HL-60/S4 treated with phorbol 12-myristate 13-acetate at 8.2 ng/mL for 4 days and 3 days (cell line): Measurements from ENCODE around the gene GTSE1.

Source experiments
- in situ Hi-C: fragments of 300-500 bp; cut with MboI; formaldehyde crosslinking; loops from 2 replicates; pipeline ENCODE4 v1.15.0; 2022; ENCODE audit warnings: low sequenced_read_pairs

The GTSE1 gene

DNA sequence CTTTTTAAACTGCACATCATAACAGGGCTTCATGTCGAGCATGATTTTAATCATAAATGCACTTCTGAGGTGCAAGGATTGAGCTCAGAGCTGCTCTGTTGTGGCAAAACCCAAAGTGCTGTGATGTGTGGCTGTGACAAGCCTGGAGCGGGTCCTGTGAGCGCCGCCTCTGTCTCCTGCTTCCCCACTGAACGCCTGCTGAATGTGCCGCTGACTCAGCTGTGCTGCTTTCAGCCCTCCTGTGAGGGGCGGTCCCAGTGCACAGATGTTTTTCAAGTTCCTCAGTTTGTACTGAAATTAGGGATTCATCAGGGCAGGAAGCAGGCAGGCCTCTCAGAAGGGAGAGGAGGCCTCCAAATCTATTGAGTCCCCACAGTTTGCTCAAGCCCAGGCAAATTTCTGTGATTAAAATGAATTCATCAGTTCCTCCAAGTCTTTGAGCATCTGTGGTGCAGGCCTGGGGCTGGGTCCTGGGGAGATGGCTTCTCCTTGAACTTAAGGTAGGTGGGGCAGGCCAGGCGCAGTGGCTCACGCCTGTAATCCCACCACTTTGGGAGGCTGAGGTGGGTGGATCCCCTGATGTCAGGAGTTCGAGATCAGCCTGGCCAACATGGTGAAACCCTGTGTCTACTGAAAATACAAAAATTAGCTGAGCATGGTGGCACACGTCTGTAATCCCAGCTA is 3.0 kb upstream of the GTSE1 start:
- in situ Hi-C loops: no loop called here

DNA sequence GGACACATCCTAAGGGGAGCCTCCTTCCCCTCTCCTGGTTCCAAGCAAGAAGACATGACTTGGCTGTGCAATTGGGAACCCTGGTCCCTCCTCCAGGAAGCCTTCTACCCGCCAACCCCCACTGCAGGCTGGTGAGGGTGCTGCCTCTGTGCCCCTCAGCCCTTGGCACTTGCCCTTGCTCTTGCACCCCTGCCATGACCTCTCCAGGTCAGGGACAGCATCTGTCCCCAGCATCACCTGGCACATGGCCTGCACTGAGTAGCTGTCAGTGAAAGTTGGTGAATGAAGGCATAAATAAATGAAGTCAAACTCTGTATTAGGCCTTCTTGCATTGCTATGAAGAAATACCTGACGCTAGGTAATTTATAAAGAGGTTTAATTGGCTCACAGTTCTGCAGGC is 1.9 kb upstream of the GTSE1 start:
- in situ Hi-C loops: no loop called here

DNA sequence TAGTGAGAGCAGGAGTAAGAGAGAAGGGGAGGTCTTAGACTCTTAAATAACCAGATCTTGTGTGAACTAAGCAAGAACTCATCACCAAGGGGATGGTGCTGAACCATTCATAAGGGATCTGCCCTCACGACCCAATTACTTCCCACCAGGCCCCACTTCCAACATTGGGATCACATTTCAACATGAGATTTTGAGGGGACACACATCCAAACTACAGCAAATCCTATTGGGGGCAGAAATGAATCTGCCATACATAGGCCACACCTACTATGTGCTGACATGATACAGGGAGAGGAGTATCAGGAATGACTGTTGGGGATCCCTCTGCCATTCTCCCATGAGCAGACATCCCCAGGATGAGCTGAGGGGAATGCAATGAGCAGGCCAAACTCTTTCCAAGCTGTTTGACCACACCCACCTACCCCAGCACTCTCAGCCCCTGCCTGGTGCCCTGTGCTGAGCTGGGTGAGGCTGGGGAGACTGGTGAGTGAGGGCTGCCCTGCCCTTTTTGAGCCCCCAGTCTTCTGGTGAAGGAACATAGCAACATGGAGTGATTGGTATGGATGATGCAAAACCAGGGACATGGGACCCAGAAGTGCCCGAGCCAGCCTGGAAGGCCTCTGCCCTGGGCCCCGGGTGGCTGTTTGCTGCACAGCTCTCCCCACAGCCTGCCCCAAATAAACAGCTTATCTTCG is 1.2 kb upstream of the GTSE1 start:
- in situ Hi-C loops: no loop called here

DNA sequence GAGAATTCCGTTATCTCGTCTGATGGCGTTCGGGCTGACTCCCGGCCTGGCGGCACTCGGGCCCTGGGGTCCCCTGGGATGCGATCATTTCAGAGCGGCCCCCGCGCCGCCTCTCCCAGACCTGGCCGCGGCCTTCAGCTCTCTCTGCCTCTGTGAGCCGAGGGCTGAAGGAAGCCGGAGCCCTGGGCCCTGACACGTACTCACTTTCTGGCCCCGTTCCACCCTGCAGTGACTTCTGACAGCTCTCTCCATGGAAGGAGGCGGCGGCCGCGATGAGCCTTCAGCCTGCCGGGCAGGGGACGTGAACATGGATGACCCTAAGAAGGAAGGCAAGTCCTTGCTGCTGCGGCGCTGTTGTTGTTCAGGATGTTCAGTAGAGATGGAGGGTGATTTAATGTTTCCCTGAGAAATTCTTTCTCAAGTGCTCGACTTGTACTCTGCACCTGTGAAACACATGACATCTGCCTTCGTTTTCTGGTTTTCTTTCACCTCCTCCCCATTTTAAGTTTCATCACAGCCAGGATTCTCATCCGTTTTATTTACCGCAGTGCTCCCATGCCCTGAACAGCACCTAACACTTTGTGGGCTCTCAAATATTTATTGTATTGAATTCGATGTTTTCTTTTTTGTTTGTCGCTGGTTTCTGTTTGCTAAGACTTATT is 612 bp downstream of the GTSE1 start:
- in situ Hi-C loops: no loop called here

DNA sequence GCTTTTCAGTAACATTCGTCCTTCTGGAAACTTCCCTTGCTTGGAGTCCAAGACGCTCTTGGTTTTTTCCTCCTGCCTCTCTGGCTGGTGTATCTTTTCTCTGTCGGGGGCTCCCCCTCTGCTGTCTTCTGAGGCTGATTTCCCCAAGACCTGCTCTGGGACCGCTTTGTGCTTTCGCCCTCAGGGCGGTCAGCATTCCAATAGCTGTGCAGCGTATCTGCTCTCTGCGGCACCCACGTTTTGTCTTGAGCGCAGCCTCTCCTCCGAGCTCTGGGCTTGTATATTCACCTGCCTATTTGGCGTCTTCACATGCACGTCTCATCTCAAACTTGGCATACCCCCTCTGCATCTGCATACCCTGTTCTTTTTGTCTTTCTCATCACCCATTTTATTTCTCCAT is 2.4 kb downstream of the GTSE1 start:
- in situ Hi-C loops: no loop called here

DNA sequence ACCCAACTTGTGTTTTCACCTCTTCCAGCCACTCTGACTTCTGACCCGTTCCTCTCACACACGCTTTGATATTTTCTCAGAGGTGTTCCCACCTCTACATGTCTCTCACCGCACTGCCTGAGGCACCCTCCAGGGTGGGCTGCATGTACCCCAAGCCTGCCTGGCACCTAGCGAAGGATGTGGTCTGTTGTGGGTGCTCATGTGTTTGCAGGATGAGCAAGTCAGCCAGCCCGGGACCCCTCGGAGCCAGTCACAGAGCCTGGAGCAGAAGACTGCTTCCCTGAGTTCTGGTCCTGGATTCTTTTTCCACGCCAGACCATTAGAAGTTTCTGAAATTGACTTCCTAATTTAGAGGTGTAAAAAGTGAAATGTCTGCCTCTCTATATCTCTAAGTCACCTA is 3.8 kb downstream of the GTSE1 start:
- in situ Hi-C loops: loop anchor here (25.0 kb wide), 1 partner anchor 288 kb away; no protein-coding TSS in a partner anchor

DNA sequence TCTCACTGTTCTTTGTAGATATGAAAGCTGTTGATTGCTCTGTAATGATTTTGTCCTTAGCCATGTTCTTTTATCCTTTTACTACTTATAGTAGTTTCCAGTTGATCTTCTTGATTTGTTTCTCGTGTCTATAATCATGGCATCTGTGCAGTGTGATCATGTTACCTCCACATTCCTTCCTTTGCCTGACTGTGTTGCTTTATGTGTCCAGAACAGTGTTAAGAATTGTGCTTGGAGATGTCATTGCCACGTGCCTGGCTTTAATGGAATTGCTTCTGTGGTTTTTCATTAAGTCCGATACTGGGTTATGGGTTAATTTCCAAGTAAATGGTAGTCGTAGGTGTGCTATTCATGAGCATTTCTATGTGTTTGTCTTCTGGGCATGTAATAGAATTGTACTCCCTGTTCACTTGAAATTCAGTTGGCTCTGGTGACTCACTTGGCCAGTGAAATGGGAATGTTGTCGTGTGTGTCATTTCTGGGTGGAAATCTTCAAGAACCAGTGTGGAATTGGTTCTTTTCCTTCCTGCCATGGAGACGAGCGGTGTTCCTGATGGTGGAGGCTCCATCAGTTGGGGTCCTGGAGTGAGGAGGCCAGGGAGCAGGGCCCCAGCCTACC is 6.8 kb downstream of the GTSE1 start:
- in situ Hi-C loops: loop anchor here (25.0 kb wide), 1 partner anchor 291 kb away; no protein-coding TSS in a partner anchor

DNA sequence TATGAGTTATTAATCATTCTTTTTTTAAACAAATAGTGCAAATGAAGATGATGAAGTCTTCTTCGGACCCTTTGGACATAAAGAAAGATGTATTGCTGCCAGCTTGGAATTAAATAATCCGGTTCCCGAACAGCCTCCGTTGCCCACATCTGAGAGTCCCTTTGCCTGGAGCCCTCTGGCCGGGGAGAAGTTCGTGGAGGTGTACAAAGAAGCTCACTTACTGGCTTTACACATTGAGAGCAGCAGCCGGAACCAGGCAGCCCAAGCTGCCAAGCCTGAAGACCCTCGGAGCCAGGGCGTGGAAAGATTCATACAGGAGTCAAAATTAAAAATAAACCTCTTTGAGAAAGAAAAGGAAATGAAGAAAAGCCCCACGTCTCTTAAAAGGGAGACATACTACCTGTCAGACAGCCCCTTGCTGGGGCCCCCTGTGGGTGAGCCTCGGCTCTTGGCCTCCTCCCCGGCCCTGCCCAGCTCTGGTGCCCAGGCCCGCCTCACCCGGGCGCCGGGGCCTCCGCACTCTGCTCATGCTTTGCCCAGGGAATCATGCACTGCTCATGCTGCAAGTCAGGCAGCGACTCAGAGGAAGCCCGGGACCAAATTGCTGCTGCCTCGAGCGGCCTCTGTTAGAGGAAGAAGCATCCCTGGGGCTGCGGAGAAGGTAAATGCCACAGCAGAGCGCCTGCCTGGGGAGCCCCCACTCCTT is 11.8 kb downstream of the GTSE1 start:
- in situ Hi-C loops: loop anchor here (25.0 kb wide), 1 partner anchor 296 kb away; no protein-coding TSS in a partner anchor

DNA sequence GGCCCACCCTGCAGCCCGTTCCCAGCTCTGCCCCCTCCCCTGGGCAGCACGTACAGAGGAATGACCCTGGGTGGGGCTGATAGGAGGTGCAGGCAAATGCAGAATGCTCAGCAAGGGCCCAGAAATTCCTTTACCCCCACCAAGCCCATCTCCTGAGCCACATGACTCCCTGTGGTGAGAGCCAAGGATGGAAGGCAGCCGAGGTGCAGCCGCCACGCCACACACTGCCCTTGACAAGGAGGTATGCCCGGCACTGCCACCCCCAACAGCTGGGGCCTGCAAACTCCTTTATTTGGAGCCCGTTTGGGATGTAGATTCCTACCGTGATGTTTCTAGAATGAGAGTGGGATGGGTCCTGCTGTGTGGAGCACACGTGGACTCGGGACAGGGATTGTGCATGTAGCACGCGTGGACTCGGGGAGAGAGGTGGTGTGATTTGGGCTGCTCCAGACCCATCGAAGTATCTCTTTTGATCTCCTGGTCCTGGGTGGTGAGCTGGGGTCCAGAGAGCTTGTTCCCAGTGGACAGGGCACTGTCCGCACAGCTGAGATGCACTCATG is 12.9 kb downstream of the GTSE1 start:
- in situ Hi-C loops: loop anchor here (10.0 to 25.0 kb wide), 2 partner anchors 185 to 297 kb away; no protein-coding TSS in a partner anchor

DNA sequence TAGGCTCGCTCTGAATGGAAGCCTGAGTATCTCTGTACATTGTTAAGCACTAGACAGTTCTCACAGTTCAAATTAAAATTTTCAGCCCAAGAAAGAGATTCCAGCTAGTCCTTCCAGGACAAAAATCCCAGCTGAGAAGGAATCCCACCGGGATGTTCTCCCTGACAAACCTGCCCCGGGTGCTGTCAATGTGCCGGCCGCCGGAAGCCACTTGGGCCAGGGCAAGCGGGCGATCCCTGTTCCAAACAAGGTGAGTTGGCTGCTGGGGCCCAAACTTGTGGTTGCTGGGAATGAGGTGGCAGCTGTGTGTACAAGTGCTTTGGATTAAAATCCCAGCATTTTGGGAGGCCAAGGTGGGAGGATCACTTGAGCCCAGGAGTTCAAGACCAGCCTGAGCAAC is 15.4 kb downstream of the GTSE1 start:
- in situ Hi-C loops: loop anchor here (10.0 to 25.0 kb wide), 2 partner anchors 187 to 300 kb away; no protein-coding TSS in a partner anchor

DNA sequence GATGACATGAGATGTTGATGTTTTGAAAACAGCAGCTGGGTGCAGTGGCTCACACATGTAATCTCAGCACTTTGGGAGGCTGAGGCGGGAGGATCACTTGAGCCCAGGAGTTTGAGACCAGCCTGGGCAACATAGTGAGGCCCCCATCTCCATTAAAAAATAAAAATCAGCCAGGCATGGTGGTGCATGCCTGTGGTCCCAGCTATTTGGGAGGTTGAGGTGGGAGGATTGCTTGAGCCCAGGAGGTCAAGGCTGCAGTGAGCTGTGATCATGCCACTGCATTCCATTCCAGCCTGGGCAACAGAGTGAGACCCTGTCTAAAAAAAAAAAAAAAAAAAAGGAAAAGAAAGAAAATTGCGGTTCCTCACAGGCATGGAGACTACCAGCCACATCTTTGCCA is 16.2 kb downstream of the GTSE1 start:
- in situ Hi-C loops: loop anchor here (10.0 to 25.0 kb wide), 2 partner anchors 188 to 301 kb away; no protein-coding TSS in a partner anchor

DNA sequence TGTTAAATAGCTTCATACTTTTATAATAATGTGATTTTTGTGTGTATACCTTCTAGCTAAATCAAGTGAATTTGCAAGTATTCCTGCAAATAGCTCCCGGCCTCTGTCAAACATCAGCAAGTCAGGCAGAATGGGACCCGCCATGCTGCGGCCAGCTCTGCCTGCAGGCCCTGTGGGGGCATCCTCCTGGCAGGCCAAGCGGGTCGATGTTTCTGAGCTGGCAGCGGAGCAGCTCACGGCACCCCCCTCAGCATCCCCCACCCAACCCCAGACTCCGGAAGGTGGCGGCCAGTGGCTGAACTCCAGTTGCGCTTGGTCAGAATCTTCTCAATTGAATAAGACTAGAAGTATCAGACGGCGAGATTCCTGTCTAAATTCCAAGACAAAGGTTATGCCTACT is 19.3 kb downstream of the GTSE1 start:
- in situ Hi-C loops: loop anchor here (10.0 to 25.0 kb wide), 2 partner anchors 191 to 304 kb away; no protein-coding TSS in a partner anchor

DNA sequence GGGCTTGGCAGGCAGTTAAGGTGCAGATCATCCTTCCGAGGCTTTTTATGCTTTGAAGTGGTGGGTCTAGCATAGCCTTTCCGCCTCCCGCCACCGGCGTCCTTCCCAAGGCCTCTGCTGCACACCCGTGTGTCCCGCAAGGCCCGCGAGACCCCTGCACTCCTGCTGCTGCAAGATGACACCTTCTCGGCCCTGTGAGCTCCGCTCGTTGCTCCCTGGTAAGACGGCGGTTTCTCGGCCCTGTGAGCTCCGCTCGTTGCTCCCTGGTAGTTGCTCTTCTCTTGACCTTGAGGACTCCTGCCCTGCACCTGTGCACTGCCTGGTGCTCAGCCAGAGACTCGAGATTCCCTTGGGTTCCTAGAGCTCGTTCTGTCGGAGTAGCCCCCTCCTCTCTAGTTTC is 21.0 kb downstream of the GTSE1 start:
- in situ Hi-C loops: loop anchor here (10.0 to 25.0 kb wide), 2 partner anchors 193 to 305 kb away; no protein-coding TSS in a partner anchor

DNA sequence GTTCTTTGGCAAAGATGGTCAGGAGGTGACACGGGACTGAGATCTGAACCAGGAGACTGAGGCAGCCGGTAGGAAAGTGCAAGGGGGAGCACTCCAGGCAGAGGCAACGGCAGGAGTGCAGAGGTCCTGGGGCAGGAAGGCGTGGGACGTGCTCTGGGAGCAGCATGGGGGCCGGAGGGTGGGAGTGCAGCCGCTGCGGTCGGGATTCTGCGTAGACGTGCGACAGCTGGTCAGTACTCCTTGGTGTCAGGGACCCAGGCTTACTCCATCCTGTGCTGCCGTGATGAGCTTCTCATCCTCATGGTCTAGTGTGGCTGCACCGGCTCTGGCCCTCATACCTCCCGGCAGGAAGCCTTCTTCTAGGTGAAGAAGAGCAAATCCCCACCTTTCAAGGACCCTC is 21.9 kb downstream of the GTSE1 start:
- in situ Hi-C loops: loop anchor here (10.0 to 25.0 kb wide), 2 partner anchors 194 to 306 kb away; no protein-coding TSS in a partner anchor

DNA sequence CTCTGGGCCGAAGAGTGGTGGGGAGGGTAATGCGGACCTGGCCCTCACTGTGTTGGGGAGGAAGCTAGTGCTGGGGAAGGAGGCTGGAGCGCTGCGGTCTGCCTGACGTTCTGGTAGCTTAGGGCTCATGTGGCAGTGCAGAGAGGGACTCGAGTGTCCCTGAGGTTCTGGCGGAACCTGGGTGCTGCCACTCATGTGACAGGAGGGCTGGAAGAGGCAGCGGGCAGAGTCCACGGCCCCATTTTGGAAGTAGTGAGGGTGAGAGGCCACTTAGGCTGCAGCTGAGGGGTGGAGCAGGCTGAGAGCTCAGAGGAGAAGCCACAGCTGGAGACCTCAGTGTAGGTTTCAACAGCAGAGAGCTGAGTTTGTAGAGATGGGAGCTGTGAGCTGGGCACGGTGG is 22.6 kb downstream of the GTSE1 start:
- in situ Hi-C loops: loop anchor here (10.0 to 25.0 kb wide), 2 partner anchors 195 to 307 kb away; no protein-coding TSS in a partner anchor

DNA sequence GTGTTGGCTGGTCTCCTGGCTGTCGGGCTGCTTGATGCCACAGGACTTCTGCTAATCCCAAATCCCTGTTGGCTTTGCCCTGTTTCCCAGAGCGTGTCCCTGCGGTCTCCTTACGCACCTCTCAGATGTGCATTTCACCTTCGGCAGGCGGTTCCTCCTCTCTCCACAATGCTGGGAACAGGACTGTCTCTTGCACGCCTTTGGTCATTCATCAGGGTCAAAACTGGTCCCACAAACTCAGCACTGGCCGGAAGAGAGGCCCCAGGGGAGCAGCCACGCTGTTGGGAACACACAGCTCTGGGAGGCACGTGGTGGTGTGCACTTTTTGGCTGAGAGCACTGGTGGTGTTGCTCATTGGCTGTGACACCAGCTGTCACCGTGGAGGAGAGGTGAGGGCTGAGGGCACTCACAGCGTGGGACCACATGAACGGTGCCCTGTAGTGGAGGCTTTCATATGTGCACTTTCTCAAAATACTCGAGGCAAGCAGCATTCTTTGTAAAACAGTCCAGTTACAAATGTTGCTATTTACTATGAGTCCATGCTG is 23.6 kb downstream of the GTSE1 start:
- in situ Hi-C loops: loop anchor here (25.0 kb wide), 1 partner anchor 308 kb away; no protein-coding TSS in a partner anchor

DNA sequence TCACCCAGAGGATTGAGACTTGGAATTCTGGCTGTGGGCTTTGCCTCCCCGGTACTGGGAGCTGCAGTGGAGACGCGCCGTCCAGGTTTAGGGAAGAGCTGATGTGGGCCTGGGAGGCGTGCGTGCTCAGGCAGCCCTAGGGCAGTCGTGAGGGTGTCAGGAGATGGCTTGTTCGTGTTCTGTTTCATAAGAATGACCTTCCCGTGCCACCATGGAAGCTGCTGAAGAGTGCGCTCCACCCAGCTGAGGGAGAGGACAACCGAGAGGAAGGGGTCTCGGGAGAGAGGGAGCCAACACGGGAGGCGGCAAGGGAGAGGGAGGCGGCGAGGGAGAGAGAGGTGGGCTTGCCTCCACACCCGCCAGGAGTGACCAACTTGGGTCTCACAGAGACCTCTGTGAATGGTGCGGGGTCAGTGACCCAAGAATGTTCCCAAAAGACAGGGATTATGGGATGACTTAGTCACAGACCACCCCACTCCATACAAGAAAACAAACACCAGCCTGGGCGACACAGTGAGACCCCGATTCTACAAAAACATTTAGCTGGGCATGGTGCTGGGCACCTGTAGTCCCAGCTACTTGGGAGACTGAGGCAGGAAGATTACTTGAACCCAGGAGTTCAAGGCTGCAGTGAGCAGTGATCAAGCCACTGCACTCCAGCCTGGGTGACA is 24.2 kb downstream of the GTSE1 start:
- in situ Hi-C loops: loop anchor here (25.0 kb wide), 1 partner anchor 309 kb away; no protein-coding TSS in a partner anchor

DNA sequence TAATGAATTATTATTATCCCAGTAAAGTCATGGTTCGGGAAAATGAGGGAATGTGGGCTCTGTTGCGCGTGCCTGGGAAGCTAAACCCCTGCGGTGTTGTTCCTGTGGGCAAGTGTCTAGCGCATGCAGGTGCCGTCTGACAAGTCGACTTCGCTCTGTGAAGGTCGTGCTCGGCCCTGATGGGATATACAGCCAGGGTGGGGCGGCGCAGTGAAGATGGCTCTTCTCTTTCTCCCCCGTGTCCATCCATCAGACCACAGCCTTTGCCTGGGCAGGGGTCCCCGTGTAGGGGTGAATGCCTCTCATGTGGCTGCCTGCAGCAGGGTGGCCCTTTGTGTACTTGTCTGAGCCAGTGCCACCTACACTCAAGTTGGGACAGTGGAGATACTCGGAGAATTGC is 26.0 kb downstream of the GTSE1 start:
- in situ Hi-C loops: loop anchor here (25.0 kb wide), 1 partner anchor 310 kb away; no protein-coding TSS in a partner anchor

DNA sequence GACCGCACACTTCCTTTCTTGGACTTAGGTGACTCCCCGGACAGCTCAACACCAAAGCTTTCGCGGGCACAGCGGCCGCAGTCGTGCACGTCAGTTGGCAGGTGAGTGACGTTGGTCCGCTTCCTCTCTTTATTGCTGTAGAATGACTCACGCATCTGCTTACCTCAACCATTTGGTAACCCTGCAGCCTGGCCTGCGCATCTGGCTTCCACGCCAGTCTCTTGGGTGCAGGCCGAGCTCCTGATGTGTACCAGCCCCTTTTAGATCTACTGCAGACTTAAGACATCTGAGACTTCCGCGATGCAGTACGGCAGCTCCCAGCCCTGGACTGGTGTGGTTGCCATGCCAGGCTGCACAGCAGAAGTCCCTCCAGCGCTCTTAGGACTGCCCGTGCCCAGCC is 26.5 kb downstream of the GTSE1 start:
- in situ Hi-C loops: loop anchor here (25.0 kb wide), 1 partner anchor 311 kb away; no protein-coding TSS in a partner anchor
